ENCODE measurements around the gene CLSTN2.

- TF ChIP-seq POLR2A (IDR thresholded peaks at IDR 0.05; ENCODE audit: low read depth, low read length) (no peak), CTCF (conservative IDR thresholded peaks at IDR 0.05; ENCODE audit: low read depth, low read length) (no peak), MAZ (IDR thresholded peaks at IDR 0.05; ENCODE audit: borderline replicate concordance, low read depth, low read length) (no peak), RAD21 (IDR thresholded peaks at IDR 0.05; ENCODE audit: low read length) (no peak), USF2 (IDR thresholded peaks at IDR 0.05; ENCODE audit: low read depth, low read length) (no peak)
Observed at GRCh38 chr3:140376136-140376889, 441.3 kb downstream of the CLSTN2 start.

Data from IMR-90 (cell line).